ENCODE data around the gene YIPF2.

YIPF2 gene

DNA sequence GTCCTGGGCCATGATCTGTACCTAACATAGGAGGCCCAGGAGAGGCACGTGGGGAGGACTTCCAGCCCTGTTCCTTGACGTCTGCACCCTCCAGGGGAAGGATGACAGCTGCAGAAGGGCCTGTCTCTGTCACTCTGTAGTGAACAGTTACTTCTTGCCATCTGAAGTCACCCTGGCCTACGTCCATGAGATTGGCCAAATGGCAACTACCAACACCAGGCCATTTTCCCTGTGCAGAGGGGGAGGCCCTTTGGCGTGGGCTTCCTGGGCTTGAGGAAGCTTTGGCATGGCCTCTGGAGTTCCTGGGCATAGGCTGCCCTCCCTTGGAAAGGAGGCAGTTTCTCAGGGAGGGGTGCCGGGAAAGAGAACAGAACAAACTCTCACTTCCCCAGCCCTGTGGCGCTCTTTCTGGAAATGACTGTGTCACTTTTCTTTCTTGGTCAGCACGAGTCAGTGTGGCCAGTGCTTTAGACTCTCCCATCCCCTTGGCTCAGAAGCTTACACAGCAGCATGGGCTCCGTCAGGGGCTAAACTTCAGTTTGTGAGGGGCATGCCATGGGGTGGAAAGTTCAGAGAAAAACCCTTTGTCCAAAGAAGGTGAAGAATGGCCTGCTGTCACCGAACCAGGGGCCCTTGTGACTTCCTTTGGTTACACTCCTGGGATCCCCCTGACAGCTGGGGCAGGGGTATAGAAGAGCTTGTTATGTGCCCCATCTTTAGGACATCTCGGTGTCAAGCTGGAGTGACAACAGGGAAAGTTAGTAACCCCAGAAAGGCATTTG, 51.8 kb downstream of the YIPF2 start:
- Histone ChIP-seq H3K27me3 (replicated peaks; ENCODE audit: insufficient read depth, low read length) (no peaks in the 10 kb centered on the region), H3K9me3 (replicated peaks; ENCODE audit: insufficient read depth, low read length) (no peaks in the 10 kb centered on the region), H3K9ac (ENCODE audit: low read length) (no peak overlapping the region), H3K4me1 (ENCODE audit: low read length) (peaks cover 25% of the 10 kb centered on the region), H3F3A (ENCODE audit: insufficient read depth, low read length) (peaks cover 15% of the 10 kb centered on the region), H3K4me3 (ENCODE audit: low read length) (no peak overlapping the region), H3K9me2 (replicated peaks; ENCODE audit: insufficient read depth, low read length) (no peaks in the 10 kb centered on the region), H3K79me2 (ENCODE audit: low read length) (peaks cover 89% of the 10 kb centered on the region), H4K20me1 (ENCODE audit: insufficient read depth, low read length) (no peaks in the 10 kb centered on the region), H2AFZ (ENCODE audit: low read length) (no peak overlapping the region), H3K4me2 (ENCODE audit: low read depth, low read length) (no peak overlapping the region), H3K36me3 (replicated peaks; ENCODE audit: insufficient read depth, low read length) (no peaks in the 10 kb centered on the region), H3K27ac (ENCODE audit: low read length) (no peak overlapping the region)
- TF ChIP-seq CTCF (IDR thresholded peaks at IDR 0.05; ENCODE audit: low read length) = no peak
- no peak for TF ChIP-seq EZH2phosphoT487 (IDR thresholded peaks at IDR 0.05; ENCODE audit: low read length)
- TF ChIP-seq EZH2 (optimal IDR thresholded peaks at IDR 0.05; ENCODE audit: low read depth, low read length) = no peak
- no peak for DNase-seq

- H3K79me2 ChIP-seq (ENCODE audit: low read length) = peaks cover 63% of the 10 kb centered on the region
- TF ChIP-seq EZH2 (optimal IDR thresholded peaks at IDR 0.05; ENCODE audit: low read depth, low read length) = no peak
- TF ChIP-seq EZH2phosphoT487 (IDR thresholded peaks at IDR 0.05; ENCODE audit: low read length) = no peak
- TF ChIP-seq CTCF (IDR thresholded peaks at IDR 0.05; ENCODE audit: low read length) = no peak
- peaks cover 15% of the 10 kb centered on the region for H3F3A ChIP-seq (ENCODE audit: insufficient read depth, low read length)
- H3K4me1 ChIP-seq (ENCODE audit: low read length) = peaks cover 18% of the 10 kb centered on the region
- no peak overlapping the region for H3K9ac ChIP-seq (ENCODE audit: low read length)
- H3K36me3 ChIP-seq (replicated peaks; ENCODE audit: insufficient read depth, low read length) = no peaks in the 10 kb centered on the region
- H3K27me3 ChIP-seq (replicated peaks; ENCODE audit: insufficient read depth, low read length) = no peaks in the 10 kb centered on the region
- H2AFZ ChIP-seq (ENCODE audit: low read length) = no peak overlapping the region
- no peak for DNase-seq
- no peaks in the 10 kb centered on the region for H3K9me2 ChIP-seq (replicated peaks; ENCODE audit: insufficient read depth, low read length)
- H4K20me1 ChIP-seq (ENCODE audit: insufficient read depth, low read length) = no peaks in the 10 kb centered on the region
- H3K4me3 ChIP-seq (ENCODE audit: low read length) = no peak overlapping the region
- no peak overlapping the region for H3K27ac ChIP-seq (ENCODE audit: low read length)
- no peak overlapping the region for H3K4me2 ChIP-seq (ENCODE audit: low read depth, low read length)
- H3K9me3 ChIP-seq (replicated peaks; ENCODE audit: insufficient read depth, low read length) = no peaks in the 10 kb centered on the region
These were observed 54.4 kb downstream of the YIPF2 start for GRCh38 chr19:10874024-10874423.

GRCh38 chr19:10872546-10873107, 55.8 kb downstream of the YIPF2 start:
- H3K9me3 ChIP-seq (replicated peaks; ENCODE audit: insufficient read depth, low read length) = no peaks in the 10 kb centered on the region
- peak overlapping the region; percentile 76; the same call in 1 of the 2 replicates for H3K9ac ChIP-seq (ENCODE audit: low read length)
- no peak for DNase-seq
- peaks cover 14% of the 10 kb centered on the region for H3F3A ChIP-seq (ENCODE audit: insufficient read depth, low read length)
- H3K9me2 ChIP-seq (replicated peaks; ENCODE audit: insufficient read depth, low read length) = no peaks in the 10 kb centered on the region
- TF ChIP-seq EZH2phosphoT487 (IDR thresholded peaks at IDR 0.05; ENCODE audit: low read length) (no peak), CTCF (IDR thresholded peaks at IDR 0.05; ENCODE audit: low read length) (no peak), EZH2 (optimal IDR thresholded peaks at IDR 0.05; ENCODE audit: low read depth, low read length) (no peak)
- H4K20me1 ChIP-seq (ENCODE audit: insufficient read depth, low read length) = no peaks in the 10 kb centered on the region
- peak overlapping the region; percentile 80 for H3K4me3 ChIP-seq (ENCODE audit: low read length)
- peaks cover 16% of the 10 kb centered on the region for H3K4me1 ChIP-seq (ENCODE audit: low read length)
- no peaks in the 10 kb centered on the region for H3K36me3 ChIP-seq (replicated peaks; ENCODE audit: insufficient read depth, low read length)
- no peaks in the 10 kb centered on the region for H3K27me3 ChIP-seq (replicated peaks; ENCODE audit: insufficient read depth, low read length)
- 0 out of 2 replicates have a peak overlapping the region, but pooled peaks have one; percentile 39 for H2AFZ ChIP-seq (ENCODE audit: low read length)
- no peak overlapping the region for H3K27ac ChIP-seq (ENCODE audit: low read length)
- H3K4me2 ChIP-seq (ENCODE audit: low read depth, low read length) = peak overlapping the region; percentile 68
- H3K79me2 ChIP-seq (ENCODE audit: low read length) = peaks cover 55% of the 10 kb centered on the region
